ENCODE data around the gene SLC23A2. TPM values are rescaled to one million over a fixed set of nuclear protein-coding genes. Genes with fewer than 3 reads are reported as not detected.

SLC23A2 gene
- total RNA-seq, 1 experiment from 2014 or later = 37.3 TPM

DNA sequence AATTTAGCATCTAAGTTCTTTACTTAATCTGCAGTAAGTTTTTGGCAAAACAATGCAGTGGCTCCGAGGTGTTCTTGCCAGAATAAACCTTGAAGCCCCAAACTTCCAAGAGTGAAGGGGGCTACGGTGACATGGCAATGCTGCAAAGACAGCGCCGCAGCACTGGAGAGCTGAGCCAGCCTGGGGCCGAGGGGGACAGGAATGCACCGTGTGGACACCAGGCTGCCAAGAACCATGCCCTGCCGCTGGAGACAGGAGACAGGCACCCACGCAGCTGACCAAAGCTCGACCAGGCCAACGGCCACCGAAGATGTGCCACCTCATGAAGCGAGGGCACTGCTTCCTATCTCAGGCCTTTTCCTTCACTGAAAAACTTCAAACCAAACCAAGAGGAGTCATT is 146.2 kb downstream of the SLC23A2 start:
- TF ChIP-seq, protein P1, sequence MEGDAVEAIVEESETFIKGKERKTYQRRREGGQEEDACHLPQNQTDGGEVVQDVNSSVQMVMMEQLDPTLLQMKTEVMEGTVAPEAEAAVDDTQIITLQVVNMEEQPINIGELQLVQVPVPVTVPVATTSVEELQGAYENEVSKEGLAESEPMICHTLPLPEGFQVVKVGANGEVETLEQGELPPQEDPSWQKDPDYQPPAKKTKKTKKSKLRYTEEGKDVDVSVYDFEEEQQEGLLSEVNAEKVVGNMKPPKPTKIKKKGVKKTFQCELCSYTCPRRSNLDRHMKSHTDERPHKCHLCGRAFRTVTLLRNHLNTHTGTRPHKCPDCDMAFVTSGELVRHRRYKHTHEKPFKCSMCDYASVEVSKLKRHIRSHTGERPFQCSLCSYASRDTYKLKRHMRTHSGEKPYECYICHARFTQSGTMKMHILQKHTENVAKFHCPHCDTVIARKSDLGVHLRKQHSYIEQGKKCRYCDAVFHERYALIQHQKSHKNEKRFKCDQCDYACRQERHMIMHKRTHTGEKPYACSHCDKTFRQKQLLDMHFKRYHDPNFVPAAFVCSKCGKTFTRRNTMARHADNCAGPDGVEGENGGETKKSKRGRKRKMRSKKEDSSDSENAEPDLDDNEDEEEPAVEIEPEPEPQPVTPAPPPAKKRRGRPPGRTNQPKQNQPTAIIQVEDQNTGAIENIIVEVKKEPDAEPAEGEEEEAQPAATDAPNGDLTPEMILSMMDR (IDR thresholded peaks at IDR 0.05; ENCODE audit: insufficient read depth in 1 of 2, low read depth in 1 of 2, low read length in 1 of 2, severe bottlenecking in 1 of 2, unreplicated experiment in 1 of 2) = no peak
- ChIA-PET CTCF (interaction anchor here (0.6 kb wide), 1 partner anchor 96 kb away, joined by 4 read pairs; no protein-coding TSS in a partner anchor), POLR2A (no interaction called here)
- Histone ChIP-seq H3K9me3 (no peaks in the 10 kb centered on the region), H3K4me1 (no peaks in the 10 kb centered on the region), H3K36me3 (ENCODE audit: control insufficient read depth, insufficient read depth, low read length) (peaks cover 1% of the 10 kb centered on the region; the same call in 1 of the 2 replicates), H3K4me3 (ENCODE audit: low read depth, low read length) (no peak overlapping the region), H3K27me3 (replicated peaks; ENCODE audit: control insufficient read depth, insufficient read depth, low read length) (no peaks in the 10 kb centered on the region)
- DNase-seq = no peak
- Mint-ChIP-seq H3K27ac (ENCODE audit: unreplicated experiment) (no peak overlapping the region), H3K4me1 (ENCODE audit: low read depth, unreplicated experiment) (no peaks in the 10 kb centered on the region), H3K27me3 (ENCODE audit: insufficient read depth, unreplicated experiment) (no peaks in the 10 kb centered on the region), H3K4me3 (ENCODE audit: unreplicated experiment) (no peak overlapping the region), H3K36me3 (ENCODE audit: insufficient read depth, unreplicated experiment) (peaks cover 9% of the 10 kb centered on the region), H3K9me3 (ENCODE audit: unreplicated experiment) (no peaks in the 10 kb centered on the region)
- no TSS peak for BruUV-seq (replicated peaks)
- intact Hi-C loops (cut with micrococcal nuclease; ENCODE audit: unreplicated experiment) = no loop called here

- no peak overlapping the region for H3K4me3 Mint-ChIP-seq (ENCODE audit: unreplicated experiment)
- TF ChIP-seq, protein P1 (IDR thresholded peaks at IDR 0.05; ENCODE audit: insufficient read depth in 1 of 2, low read depth in 1 of 2, low read length in 1 of 2, severe bottlenecking in 1 of 2, unreplicated experiment in 1 of 2) = no peak
- no peak for DNase-seq
- no peaks in the 10 kb centered on the region for H3K9me3 Mint-ChIP-seq (ENCODE audit: unreplicated experiment)
- H3K27ac Mint-ChIP-seq (ENCODE audit: unreplicated experiment) = no peak overlapping the region
- peaks cover 9% of the 10 kb centered on the region for H3K36me3 Mint-ChIP-seq (ENCODE audit: insufficient read depth, unreplicated experiment)
- no peaks in the 10 kb centered on the region for H3K9me3 ChIP-seq
- H3K4me3 ChIP-seq (ENCODE audit: low read depth, low read length) = no peak overlapping the region
- no peaks in the 10 kb centered on the region for H3K27me3 ChIP-seq (replicated peaks; ENCODE audit: control insufficient read depth, insufficient read depth, low read length)
- BruUV-seq (replicated peaks) = no TSS peak
- H3K4me1 Mint-ChIP-seq (ENCODE audit: low read depth, unreplicated experiment) = no peaks in the 10 kb centered on the region
- POLR2A ChIA-PET = no interaction called here
- no peaks in the 10 kb centered on the region for H3K27me3 Mint-ChIP-seq (ENCODE audit: insufficient read depth, unreplicated experiment)
- CTCF ChIA-PET = no interaction called here
- peaks cover 1% of the 10 kb centered on the region; the same call in 1 of the 2 replicates for H3K36me3 ChIP-seq (ENCODE audit: control insufficient read depth, insufficient read depth, low read length)
- intact Hi-C loops (cut with micrococcal nuclease; ENCODE audit: unreplicated experiment) = no loop called here
- no peaks in the 10 kb centered on the region for H3K4me1 ChIP-seq
These were observed 146.8 kb downstream of the SLC23A2 start for GRCh38 chr20:4854561-4854901.

DNA sequence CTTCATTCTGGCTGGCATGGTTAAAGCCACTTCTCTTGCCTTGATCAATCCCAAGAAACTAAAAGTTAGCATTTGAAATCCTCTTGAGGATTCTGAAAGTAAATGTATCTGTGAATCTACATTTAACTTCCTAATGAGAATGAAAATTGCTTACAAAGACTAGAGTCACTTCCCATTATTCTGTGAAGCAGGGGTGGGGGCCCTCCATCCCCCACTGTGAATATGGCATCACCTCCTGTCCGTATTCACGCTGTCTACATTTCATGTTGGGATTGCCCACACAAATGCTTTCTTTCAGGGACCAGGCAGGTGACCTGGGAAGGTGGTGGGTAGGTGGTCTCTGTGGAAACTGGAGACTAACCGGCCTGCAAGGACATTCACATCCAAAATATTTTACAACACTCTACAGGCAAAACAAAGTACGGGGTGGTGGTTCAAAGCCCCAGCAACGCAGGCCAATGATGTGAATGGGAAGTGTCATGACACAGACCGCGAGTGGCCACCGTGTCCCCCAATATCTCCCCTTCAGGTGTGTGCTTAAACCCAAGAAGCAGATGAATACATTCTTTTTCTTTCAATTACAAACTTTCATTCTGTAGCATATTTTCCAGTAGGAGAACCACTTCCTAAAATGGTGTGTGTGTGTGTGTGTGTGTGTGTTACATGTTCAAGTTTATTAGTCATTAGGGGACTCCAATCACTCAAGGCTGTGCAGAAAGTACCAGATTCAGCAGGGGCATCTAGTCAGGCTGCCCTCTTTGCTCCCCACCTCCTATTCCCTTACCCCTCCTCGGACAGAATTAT is 147.4 kb downstream of the SLC23A2 start:
- no peaks in the 10 kb centered on the region for H3K27me3 Mint-ChIP-seq (ENCODE audit: insufficient read depth, unreplicated experiment)
- H3K27ac Mint-ChIP-seq (ENCODE audit: unreplicated experiment) = no peak overlapping the region
- ChIA-PET POLR2A (no interaction called here), CTCF (no interaction called here)
- Histone ChIP-seq H3K9me3 (no peaks in the 10 kb centered on the region), H3K27me3 (replicated peaks; ENCODE audit: control insufficient read depth, insufficient read depth, low read length) (no peaks in the 10 kb centered on the region), H3K4me1 (no peaks in the 10 kb centered on the region), H3K4me3 (ENCODE audit: low read depth, low read length) (no peak overlapping the region), H3K36me3 (ENCODE audit: control insufficient read depth, insufficient read depth, low read length) (no peaks in the 10 kb centered on the region)
- DNase-seq = no peak
- H3K36me3 Mint-ChIP-seq (ENCODE audit: insufficient read depth, unreplicated experiment) = peaks cover 9% of the 10 kb centered on the region
- no peaks in the 10 kb centered on the region for H3K4me1 Mint-ChIP-seq (ENCODE audit: low read depth, unreplicated experiment)
- intact Hi-C loops (cut with micrococcal nuclease; ENCODE audit: unreplicated experiment) = no loop called here
- H3K9me3 Mint-ChIP-seq (ENCODE audit: unreplicated experiment) = no peaks in the 10 kb centered on the region
- BruUV-seq (replicated peaks) = TSS peak; percentile 15
- H3K4me3 Mint-ChIP-seq (ENCODE audit: unreplicated experiment) = no peak overlapping the region
- TF ChIP-seq, protein P1 (IDR thresholded peaks at IDR 0.05; ENCODE audit: insufficient read depth in 1 of 2, low read depth in 1 of 2, low read length in 1 of 2, severe bottlenecking in 1 of 2, unreplicated experiment in 1 of 2) = no peak
